ENCODE data around the gene CORO2A. TPM values are rescaled to one million over a fixed set of nuclear protein-coding genes. Genes with fewer than 3 reads are reported as not detected.

The CORO2A gene
- total RNA-seq, 4 donors from 2014 or later, result 0.77 to 4.8 (median 0.86) TPM

GRCh38 chr9:98215821-98216220 lies 23.4 kb upstream of the CORO2A start:
- no peak overlapping the region for H3K4me3 ChIP-seq
- no peaks in the 10 kb centered on the region for H3K27me3 ChIP-seq
- no peaks in the 10 kb centered on the region for H3K9me3 ChIP-seq
- TF ChIP-seq EP300 (IDR thresholded peaks at IDR 0.05), result no peak
- TF ChIP-seq CTCF (IDR thresholded peaks at IDR 0.05), result peak in 1 of 4 experiments; percentile 10
- no peak for ATAC-seq
- no peaks in the 10 kb centered on the region for H3K4me1 ChIP-seq
- H3K27ac ChIP-seq, result no peak overlapping the region
- peaks cover 0 to 89% of the 10 kb centered on the region in 2 donors for H3K36me3 ChIP-seq
- 83 to 100% methylated on average over 1 to 7 of the region's 9 CpGs for WGBS, 2 donors (ENCODE audit: low coverage in 1 of 2)

GRCh38 chr9:98215271-98215670 lies 22.8 kb upstream of the CORO2A start:
- Histone ChIP-seq H3K4me1 (no peaks in the 10 kb centered on the region), H3K27ac (no peak overlapping the region), H3K4me3 (no peak overlapping the region), H3K27me3 (no peaks in the 10 kb centered on the region), H3K9me3 (no peaks in the 10 kb centered on the region), H3K36me3 (peaks cover 0 to 89% of the 10 kb centered on the region in 2 donors)
- no peak for ATAC-seq
- 62 to 89% methylated on average over 4 of the region's 5 CpGs for WGBS, 2 donors (ENCODE audit: low coverage in 1 of 2)
- TF ChIP-seq EP300 (IDR thresholded peaks at IDR 0.05) (no peak), POLR2A (IDR thresholded peaks at IDR 0.05) (no peak), CTCF (IDR thresholded peaks at IDR 0.05) (no peak), POLR2AphosphoS5 (IDR thresholded peaks at IDR 0.05) (no peak)

GRCh38 chr9:98214811-98215210 lies 22.4 kb upstream of the CORO2A start:
- Histone ChIP-seq H3K27ac (no peak overlapping the region), H3K27me3 (no peaks in the 10 kb centered on the region), H3K4me3 (no peak overlapping the region), H3K4me1 (no peaks in the 10 kb centered on the region), H3K9me3 (no peaks in the 10 kb centered on the region), H3K36me3 (peaks cover 0 to 87% of the 10 kb centered on the region in 2 donors)
- no peak for TF ChIP-seq CTCF (IDR thresholded peaks at IDR 0.05)
- TF ChIP-seq EP300 (IDR thresholded peaks at IDR 0.05), result no peak
- TF ChIP-seq POLR2A (IDR thresholded peaks at IDR 0.05), result no peak
- TF ChIP-seq POLR2AphosphoS5 (IDR thresholded peaks at IDR 0.05), result no peak
- WGBS, 2 donors (ENCODE audit: low coverage in 1 of 2), result 50 to 73% methylated on average over 2 to 6 of the region's 6 CpGs
- ATAC-seq, result no peak

GRCh38 chr9:98211260-98211659 lies 18.8 kb upstream of the CORO2A start:
- no peak overlapping the region for H3K4me3 ChIP-seq
- no peak for ATAC-seq
- no peaks in the 10 kb centered on the region for H3K9me3 ChIP-seq
- no peaks in the 10 kb centered on the region for H3K4me1 ChIP-seq
- no peaks in the 10 kb centered on the region for H3K27me3 ChIP-seq
- peaks cover 0 to 72% of the 10 kb centered on the region in 2 donors for H3K36me3 ChIP-seq
- TF ChIP-seq CTCF (IDR thresholded peaks at IDR 0.05), result no peak
- no peak for TF ChIP-seq POLR2AphosphoS5 (IDR thresholded peaks at IDR 0.05)
- no peak for TF ChIP-seq POLR2A (IDR thresholded peaks at IDR 0.05)
- TF ChIP-seq EP300 (IDR thresholded peaks at IDR 0.05), result no peak
- no peak overlapping the region for H3K27ac ChIP-seq
- WGBS, 2 donors (ENCODE audit: low coverage in 1 of 2), result 96 to 100% methylated on average over 1 to 3 of the region's 3 CpGs

GRCh38 chr9:98210435-98210834 lies 18.0 kb upstream of the CORO2A start:
- Histone ChIP-seq H3K27me3 (no peaks in the 10 kb centered on the region), H3K4me1 (peaks cover 0 to 6% (median 0%) of the 10 kb centered on the region in 3 donors), H3K27ac (no peak overlapping the region), H3K36me3 (peaks cover 0 to 68% of the 10 kb centered on the region in 2 donors), H3K4me3 (no peak overlapping the region), H3K9me3 (no peaks in the 10 kb centered on the region)
- WGBS, 2 donors (ENCODE audit: low coverage in 1 of 2), result 100% methylated on average over 1 of the region's 9 CpGs; no CpG with 5 or more reads in 1 of the 2 donors
- no peak for ATAC-seq
- TF ChIP-seq CTCF (IDR thresholded peaks at IDR 0.05), result no peak
